NCI-H187 treated with DMSO at 0.1 percent for 48 hours (cell line): Measurements from ENCODE around the gene LAMB1.
"Not testable (repeated sequence)": the region's sequence is repeated elsewhere in the genome, so short reads cannot be mapped to it uniquely, and the experiment has no call there.

ENCODE experiments used
- DNase-seq: peaks from one replicate; lab custom pipeline; 2025; lab: John Stamatoyannopoulos, UW

LAMB1 gene

GRCh38 chr7:107945332-107945731 lies 57.6 kb downstream of the LAMB1 start:
- no peak for DNase-seq

DNA sequence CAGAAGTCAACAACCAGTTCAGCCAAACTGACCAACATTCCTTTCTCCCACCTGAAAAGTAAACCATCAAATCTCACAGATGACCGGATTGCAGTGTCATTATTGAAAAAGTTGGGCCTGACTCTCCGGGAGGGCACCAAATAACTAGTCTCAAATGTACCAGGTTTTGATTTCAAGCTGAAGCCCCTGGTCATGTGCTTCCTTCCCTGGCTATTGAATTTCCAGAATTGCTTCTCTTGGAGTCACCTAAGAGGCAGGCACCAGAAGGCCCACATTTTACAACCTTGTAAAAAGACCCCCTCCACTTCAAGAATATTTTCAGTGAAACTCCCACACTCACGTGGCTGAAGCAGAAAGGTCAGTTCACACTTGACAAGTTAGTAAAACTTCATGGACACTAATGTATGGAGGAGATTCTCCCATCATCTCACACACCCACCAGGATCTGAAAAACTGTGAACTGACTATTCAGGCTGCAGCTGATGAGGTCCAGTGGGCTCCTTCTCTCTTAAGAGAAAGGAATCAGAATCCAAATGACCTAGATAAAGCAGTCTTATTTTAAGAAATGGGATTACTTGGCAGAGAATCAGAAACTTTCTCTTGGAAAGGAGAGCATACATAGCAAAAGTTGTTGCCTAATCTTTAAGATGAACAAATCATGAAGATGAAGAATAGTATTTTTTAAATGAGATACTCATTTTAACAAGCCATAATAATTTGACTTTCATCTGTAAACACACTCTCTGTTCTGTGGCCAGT lies 58.4 kb downstream of the LAMB1 start:
- DNase-seq, result no peak

DNA sequence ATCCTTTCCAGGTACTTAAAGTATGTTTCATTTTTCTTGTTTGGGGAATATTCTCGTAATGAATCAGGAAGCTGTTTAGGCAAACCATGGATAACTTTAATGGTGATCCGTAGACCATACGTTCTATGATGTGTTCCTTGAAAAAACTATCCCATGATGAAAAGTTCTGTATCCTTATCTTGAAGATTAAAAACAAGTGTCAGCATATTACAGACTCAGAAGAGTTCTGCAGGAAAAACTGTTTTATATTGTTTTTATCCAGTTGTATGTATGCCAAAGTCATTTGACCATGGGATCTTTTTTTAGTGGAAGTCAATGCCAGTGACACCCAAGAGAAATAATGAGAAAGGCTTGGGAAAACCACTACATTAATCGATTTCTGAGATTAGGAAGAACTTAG lies 59.9 kb downstream of the LAMB1 start:
- no peak for DNase-seq

- DNase-seq, result no peak
Measured at GRCh38 chr7:107940951-107941350, 62.0 kb downstream of the LAMB1 start.

DNA sequence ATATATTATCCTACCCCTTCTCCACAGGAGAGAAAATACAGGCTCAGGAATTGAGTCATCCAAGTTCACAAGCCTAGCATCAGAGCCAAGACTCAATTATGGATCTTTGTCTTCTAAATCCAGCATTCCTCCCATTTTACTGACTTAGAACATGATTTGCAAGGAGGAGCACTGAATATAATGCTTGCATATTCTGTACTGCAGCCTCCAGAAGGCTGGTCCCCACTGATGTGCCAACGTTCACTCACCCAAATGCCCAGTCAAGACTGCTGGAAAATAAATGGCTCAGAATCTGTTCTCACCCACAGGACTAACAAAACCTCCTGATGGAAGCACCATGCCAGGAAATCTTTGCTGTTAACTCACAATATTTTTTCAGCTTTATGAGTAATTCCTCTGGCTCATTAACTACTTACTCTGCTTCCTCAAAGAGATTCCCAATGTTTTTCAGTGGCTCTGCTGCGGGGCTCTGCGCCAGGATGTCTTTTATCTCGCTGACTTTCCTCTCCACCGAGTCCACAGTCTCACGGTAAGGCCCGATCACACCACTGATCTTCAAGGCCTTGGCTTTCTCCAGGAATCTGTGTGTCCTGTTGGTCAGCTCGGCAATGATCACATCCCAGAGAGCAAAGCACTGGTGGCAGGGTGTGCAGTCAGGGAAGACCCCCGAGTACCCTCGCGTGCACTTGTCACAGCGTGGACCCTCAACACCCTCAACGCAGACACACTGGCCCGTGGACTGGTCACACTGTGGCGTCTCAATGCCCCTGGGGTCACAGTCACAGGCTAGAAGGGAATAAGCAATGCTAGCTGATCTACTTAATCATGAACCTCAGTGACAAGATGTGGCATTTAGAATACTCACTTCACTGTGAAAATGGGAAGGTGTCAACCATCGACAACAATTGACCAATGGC lies 63.1 kb downstream of the LAMB1 start:
- DNase-seq, result no peak

DNA sequence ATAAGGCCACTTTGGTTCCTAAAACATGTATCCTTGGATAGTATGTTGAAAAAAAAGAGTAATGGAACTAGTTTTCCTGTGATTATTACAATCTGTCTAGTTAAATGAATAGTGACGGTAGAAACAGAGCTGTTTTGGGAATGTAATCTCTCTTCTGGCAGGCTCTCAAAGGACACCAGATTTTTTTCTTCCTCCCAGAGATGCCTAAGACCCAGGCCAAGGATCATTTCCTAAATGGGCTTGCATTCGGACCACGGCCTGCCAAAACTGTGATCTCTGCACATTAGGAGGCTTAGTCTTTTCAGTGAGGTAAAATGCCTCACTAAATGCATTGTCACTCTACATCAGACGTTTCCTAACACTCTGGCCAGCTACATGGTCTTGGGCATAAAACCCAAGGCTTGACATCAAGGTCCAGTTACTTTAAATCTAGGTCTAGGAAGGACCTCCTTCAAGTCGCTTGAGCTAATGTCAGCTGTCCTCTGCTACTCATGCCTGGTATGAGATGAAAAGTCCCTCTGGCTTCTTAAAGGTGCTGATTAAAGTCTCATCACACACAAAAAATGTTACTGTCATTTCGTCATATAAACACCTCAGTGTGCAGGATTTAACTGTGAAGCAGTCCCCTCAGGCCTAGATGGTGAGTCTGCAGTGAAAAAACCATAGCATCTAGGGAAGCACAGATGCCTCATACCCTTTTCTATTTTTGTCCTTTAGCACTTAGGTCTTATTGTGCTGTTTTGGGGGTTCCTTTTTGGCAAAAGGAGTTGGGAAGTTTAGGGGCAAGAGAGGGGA lies 64.3 kb downstream of the LAMB1 start:
- no peak for DNase-seq

DNA sequence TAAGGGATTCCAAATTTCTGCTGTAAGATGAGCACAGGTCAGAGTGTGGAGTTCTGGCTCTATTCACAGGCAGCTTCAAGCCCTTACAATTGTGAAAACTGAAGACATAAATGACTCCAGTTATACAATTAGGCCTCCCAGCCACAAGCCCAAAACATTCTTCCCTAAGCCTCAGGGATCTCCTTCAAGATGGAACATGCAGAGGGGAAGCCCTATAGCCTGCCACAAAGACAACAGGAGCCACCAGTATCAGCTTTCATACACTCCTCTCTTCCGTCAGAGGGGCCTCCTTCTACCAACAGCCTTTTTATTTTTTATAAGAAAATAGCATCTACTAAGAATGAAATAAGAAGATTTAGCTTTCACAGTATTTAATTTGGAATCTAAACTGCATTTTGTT lies 65.4 kb downstream of the LAMB1 start:
- no peak for DNase-seq

- no peak for DNase-seq
Measured at GRCh38 chr7:107936312-107936711, 66.6 kb downstream of the LAMB1 start.

DNA sequence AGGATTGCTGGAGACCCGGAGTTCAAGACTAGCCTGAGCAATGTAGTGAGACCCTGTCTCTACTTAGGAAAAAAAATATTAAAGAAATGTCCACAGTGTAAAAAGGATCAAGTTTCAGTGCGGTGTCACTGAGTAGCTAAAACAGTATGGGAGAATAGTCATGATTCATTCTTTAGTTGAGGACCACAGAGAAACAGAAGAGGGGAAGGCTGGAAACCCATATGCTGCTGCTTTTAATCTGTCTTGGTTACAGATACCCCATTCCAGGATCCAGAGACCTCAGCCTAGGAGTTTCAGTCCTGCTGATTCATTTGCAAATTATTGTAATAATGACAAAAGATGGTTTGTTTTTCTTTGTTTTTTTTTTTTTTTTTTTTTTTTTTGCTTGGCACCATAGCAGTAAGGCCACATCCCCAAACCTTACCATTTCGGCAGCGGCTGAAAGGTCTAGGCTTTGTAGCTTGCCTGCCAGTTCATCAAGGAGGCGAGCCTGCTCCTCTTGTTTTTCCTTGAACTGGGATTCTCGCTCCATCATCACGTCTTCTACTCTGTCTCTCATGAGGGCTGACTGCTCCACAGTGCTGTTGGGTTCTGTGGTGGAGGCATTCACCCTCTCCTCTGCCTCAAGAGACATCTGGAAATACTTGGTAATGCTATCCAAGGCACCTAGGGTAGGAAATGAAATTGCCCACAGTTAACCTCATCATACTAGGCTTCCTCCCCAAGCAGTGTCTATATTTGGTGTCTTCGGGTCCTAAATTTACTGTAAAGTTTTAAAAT lies 67.8 kb downstream of the LAMB1 start:
- DNase-seq, result no peak

GRCh38 chr7:107933386-107934013 lies 69.5 kb downstream of the LAMB1 start:
- no peak for DNase-seq

DNA sequence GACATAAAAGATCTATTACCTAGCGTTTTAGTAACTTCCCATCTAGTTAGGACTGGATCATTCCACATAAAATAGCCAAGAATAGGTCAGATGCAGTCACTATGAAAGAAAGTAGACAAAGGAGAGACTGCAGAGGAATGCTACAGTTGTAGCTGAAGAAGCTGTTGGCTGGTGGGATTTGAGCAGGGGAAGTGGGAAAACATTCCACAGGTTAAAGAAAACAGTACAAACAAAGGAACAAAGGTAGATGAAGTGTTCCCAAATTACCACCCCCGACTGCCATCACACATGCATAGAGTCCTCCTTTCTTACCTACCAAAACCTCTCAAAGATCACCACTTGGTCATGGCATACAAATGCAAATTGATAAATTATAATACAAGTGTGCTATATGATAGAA lies 70.2 kb downstream of the LAMB1 start:
- no peak for DNase-seq

DNA sequence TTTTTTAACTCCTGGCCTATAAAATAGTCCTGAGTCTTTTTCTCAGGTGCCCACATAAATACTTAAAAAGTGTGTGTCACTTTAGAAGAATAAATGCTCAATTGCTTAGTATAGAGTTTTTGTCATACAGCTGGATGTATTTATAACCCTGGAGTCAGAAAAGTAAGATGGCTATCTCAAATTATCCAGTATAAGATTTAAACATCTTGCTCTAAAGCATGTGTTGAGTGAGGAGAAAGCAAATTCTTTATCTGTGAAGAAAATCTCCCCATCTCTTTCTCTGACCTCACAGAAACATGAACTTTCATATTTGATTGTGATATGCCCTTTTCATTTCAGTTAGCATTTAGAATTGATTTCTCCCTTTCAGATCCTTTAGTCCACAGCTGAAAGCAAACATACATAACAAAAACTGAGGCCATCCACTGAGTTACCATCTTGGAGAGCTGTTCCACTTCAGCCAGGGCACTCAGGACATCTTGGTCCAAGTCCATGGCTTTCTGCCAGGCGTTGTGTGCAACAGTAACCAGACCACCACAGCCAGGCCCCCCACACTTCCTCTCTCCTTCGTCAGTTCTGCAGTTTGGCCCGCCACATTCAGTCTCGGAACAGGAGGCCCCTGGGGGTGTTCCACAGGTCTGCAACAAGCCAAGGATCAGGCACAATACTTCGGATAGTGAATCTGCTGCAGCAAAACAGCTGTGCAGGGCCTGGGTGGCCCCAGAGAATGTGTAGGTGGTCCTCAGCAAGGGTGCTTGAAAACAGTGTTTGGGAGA lies 71.0 kb downstream of the LAMB1 start:
- DNase-seq, result no peak

- DNase-seq, result no peak
Measured at GRCh38 chr7:107926481-107926880, 76.5 kb downstream of the LAMB1 start.

GRCh38 chr7:107924841-107925504 lies 78.0 kb downstream of the LAMB1 start:
- DNase-seq, result no peak

GRCh38 chr7:107922886-107923285 lies 80.1 kb downstream of the LAMB1 start:
- no peak for DNase-seq

GRCh38 chr7:107921826-107922225 lies 81.1 kb downstream of the LAMB1 start:
- not testable (repeated sequence) for DNase-seq

DNA sequence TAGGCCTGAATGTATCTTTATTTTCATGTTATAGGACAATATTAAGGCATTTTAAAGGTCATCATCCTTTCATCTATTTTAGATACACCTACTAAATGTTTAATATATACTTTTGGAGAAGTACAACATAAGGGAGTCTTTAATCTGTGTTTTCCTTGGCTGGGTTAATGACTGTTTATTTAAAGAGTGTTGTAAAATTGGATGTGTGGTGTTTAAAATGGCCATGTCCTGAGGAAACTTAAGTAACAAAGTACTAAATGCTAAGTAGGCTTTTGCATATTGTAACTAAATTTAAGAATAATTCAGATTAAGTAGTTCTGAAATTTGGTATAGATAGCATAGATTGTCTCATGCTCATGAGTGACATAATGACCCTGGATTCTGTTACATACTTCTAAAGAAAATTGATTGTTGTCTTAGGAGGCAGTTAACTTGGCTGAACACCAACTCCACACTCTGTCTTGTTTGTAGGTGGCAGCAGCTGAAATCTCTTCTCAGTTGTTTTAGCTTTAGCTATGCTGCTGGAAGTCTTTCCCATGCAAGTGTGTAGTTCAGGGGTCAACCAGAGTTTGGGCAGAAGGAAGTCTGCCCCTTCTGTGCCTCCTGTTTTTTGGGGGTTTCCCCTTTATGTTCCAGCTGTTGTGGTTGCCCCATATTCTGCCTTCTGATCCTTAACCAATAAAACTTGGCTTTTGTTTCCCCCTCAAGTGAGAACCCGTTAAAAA lies 82.8 kb downstream of the LAMB1 start:
- DNase-seq, result no peak

DNA sequence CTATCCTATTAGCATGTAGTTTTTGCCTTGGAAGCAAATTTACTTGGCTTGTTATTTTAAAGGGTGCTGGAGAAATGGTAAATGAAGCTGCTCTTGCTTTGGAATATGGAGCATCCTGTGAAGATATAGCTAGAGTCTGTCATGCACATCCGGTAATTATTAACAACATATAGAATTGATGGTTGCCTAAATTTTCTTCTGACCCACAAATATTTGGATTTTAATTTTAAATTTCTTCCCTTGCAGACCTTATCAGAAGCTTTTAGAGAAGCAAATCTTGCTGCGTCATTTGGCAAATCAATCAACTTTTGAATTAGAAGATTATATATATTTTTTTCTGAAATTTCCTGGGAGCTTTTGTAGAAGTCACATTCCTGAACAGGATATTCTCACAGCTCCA lies 84.0 kb downstream of the LAMB1 start:
- DNase-seq, result no peak
